Stimulated activated CD8-positive, alpha-beta memory T cell treated with anti-CD3 and anti-CD28 coated beads, Interleukin-4, amount 100 ng/mL, for 24 hours (primary cell): Measurements from ENCODE around the gene NPM1.
A peak's percentile ranks its signal among the peaks of the same experiment; 100 is the strongest.
"Not testable (repeated sequence)": the region's sequence is repeated elsewhere in the genome, so short reads cannot be mapped to it uniquely, and the experiment has no call there.

ENCODE experiments used
- DNase-seq: peaks from one replicate; pipeline ENCODE4 v3.0.0-alpha.2; 2020; ENCODE audit warnings: low read depth

The NPM1 gene

DNA sequence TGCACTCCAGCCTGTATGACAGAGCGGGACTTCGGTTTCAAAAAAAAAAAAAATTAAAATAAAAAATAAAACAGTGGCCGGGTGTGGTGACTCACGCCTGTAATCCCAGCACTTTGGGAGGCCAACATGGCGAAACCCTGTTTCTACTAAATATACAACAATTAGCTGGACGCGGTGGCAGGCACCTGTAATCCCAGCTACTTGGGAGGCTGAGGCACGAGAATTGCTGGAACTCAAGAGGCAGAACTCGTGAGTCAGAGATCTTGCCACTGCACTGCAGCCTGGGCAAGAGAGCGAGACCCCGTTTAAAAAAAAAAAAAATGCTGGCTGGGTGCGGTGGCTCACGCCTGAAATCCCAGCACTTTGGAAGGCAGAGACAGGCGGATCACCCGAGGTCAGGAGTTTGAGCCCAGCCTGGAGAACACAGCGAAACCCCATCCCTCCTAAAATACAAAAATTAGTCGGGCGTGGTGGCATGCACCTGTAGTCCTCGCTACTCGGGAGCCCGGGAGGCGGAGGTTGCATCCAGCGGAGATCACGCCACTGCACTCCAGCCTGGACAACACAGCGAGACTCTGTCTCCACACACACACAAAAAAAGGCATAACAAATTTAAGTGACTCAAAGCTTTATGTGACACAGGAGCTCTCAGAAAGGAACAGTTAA, 1.5 kb upstream of the NPM1 start:
- DNase-seq: no peak

DNA sequence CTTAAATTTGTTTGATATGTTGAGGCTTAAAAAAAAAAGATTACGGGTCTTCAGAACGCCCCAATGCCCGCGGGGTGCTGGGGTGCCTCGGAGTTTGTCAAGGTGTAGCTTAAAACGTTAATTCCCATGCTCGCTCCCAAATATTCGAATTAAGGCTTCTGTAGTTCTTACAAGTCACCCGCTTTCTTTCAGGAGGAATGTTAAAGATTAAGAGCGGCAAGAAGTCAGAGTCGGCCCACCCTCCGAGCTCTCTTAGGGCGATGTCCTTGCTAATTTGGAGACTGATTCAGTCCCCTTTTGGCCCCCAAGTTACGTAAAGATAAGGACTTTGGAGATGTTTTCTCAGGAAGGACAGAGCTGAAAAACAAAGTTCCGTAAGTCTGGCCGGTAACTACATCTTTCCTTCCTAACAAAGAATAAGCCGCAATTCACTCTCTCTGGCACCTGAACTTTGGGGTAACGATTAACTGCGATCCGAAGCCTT, 746 bp upstream of the NPM1 start:
- DNase-seq: no peak

- peak; percentile 82 for DNase-seq
Observed at GRCh38 chr5:171387970-171388815, 544 bp downstream of the NPM1 start.

- DNase-seq: no peak
Observed at GRCh38 chr5:171388816-171389168, 1.1 kb downstream of the NPM1 start.

DNA sequence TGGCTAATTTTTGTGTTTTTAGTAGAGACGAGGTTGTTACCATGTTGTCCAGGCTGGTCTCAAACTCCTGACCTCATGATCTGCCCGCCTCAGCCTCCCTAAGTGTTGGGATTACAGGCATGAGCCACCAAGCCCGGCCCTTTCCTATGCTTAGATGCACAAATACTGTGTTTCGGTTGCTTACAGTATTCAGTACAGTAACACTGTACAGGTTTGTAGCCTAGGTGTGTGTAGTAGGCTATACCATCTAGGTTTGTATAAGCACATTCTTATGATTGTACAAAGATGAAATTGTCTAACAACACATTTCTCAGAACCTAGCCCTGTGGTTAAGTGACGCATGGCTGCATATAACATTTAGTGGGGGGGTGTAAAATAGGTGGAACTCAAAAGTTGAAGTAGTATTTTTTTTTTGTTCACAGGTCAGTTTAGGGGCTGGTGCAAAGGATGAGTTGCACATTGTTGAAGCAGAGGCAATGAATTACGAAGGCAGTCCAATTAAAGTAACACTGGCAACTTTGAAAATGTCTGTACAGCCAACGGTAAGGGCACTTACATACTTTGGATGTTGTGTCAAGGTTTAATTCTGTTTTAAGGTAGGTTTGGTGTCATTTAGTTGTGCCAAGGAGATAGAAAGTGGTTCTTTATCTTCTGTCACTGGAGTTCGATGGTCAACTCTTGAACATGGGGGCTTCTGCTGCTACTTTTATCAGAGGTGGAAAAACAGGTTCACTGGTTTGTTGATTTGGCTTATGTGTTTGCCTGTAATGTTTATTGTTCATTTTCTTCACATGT, 3.4 kb downstream of the NPM1 start:
- DNase-seq: no peak

- no peak for DNase-seq
Observed at GRCh38 chr5:171391996-171392577, 4.4 kb downstream of the NPM1 start.

- no peak for DNase-seq
Observed at GRCh38 chr5:171392585-171393159, 5.0 kb downstream of the NPM1 start.

- DNase-seq: no peak
Observed at GRCh38 chr5:171395042-171395441, 7.4 kb downstream of the NPM1 start.

GRCh38 chr5:171396583-171396982, 8.9 kb downstream of the NPM1 start:
- DNase-seq: not testable (repeated sequence)

GRCh38 chr5:171397190-171397589, 9.5 kb downstream of the NPM1 start:
- DNase-seq: no peak

GRCh38 chr5:171397599-171397998, 9.9 kb downstream of the NPM1 start:
- no peak for DNase-seq

- DNase-seq: not testable (repeated sequence)
Observed at GRCh38 chr5:171398660-171399059, 11.0 kb downstream of the NPM1 start.

DNA sequence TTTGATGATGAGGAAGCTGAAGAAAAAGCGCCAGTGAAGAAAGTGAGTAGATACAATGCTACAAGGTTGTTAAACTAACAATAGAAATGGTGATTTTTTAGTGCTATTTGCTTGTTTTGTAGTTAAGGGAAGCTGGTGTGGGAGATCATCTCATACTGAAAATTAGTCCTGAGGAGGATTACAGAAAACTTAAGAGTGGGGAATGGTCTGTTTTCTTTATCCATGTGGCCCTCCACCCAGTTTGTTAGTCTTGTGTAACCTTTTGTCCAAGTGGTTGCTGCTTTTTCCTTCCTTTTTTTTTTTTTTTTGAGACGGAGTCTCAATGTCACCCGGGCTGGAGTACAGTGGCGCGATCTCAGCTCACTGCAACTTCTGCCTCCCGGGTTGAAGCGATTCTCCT, 12.5 kb downstream of the NPM1 start:
- DNase-seq: no peak

DNA sequence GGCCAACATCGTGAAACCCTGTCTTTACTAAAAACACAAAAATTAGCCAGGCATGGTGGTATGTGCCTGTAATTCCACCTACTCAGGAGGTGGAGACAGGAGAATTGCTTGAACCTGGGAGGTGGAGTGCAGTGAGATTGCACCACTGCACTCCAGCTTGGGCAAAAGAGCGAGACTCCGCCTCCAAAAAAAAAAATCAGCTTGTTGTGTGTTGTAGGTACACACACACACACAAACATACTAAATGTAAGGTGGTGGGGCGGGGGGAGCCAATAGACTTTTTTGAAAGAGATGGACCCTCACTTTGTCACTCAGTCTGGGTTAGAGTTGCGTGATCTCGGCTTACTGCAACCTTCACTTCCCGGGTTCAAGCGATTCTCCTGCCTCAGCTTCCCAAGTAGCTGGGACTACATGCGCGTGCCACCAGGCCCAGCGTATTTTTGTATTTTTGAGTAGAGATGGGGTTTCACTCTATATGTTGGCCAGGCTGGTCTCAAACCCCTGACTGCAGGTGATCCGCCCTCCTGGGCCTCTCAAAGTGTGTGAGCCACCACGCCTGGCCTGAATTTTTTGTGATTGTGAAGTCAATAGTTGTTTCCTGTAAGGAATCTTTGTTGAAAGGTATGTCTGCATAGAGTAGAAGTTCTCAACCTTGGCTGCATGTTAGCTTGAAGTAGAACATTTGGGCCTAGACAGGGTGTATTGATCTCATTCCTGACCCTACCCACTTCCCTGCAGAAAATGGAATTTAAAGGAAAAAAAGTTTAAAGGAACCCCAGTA, 13.7 kb downstream of the NPM1 start:
- DNase-seq: no peak

DNA sequence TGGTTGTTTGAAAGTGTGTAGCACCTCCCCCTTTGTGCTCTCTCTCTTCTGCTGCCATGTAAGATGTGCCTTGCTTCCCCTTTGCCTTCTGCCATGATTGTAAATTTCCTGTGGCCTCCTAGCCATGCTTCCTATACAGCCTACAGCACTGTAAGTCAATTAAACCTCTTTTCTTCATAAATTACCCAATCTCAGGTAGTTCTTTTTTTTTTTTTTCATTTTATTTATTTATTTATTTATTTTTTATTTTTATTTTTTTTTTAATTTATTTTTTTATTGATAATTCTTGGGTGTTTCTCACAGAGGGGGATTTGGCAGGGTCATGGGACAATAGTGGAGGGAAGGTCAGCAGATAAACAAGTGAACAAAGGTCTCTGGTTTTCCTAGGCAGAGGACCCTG, 15.1 kb downstream of the NPM1 start:
- DNase-seq: not testable (repeated sequence)

GRCh38 chr5:171405615-171406014, 18.0 kb downstream of the NPM1 start:
- no peak for DNase-seq

- DNase-seq: no peak
Observed at GRCh38 chr5:171407234-171407633, 19.6 kb downstream of the NPM1 start.

DNA sequence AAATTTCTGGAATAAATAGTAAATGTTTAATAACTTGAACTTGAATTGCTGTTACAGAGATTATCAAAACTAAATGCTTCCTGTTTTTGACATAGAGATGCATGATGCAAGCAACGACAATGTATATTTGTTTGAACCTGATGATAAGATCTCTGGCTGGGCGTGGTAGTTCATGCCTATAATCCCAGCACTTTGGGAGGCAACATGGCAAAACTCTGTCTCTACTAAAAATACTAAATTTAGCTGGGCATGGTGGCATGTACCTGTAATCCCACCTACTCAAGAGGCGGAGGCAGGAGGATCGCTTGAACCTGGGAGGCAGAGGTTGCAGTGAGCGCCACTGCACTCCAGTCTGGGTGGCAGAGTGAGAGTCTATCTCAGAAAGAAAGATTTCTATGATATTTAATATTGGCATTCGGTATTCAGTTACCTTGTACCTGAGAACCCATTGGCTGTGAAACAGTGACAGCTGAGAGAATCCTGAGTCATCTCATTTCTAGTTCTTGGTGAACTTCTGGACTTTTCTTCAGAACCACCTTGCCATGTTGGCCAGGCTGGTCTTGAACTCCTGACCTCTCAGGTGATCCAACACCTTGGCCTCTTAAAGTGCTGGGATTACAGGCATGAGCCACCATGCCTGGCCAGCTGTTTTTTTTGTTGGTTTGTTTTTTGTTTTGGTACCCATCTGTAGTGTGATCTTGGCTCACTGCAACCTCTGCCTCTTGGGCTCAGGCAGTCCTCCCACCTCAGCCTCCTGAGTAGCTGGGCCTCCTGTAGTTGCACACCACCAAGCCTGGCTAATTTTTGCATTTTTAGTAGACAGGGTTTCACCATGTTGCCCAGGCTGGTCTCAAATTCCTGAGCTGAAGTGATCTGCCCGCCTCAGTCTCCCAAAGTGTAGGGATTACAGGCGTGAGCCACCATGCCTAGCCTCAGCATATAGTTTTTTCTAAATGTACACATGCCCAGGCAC, 21.8 kb downstream of the NPM1 start:
- no peak for DNase-seq

GRCh38 chr5:171410181-171410580, 22.5 kb downstream of the NPM1 start:
- DNase-seq: no peak

DNA sequence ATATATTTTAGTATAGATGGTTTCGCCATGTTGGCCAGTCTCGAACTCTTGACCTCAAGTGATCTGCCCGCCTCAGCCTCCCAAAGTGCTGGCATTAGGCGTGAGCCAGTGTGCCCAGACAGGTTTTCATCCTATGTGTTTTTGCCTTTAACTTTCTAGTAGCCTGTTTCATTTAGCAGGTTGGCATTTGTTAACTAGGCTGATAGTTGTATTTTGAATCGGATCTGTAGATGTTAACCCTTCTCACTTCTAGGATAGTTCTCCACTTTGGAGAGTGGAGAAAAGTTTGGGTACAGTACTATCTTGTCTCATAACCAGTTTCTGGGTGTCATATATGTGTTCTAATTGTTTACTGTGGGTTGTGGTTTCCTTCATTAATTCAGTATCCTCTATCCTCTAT, 24.5 kb downstream of the NPM1 start:
- DNase-seq: no peak
